Measurements from ENCODE around the gene IGFBP3. TPM values are rescaled to one million over a fixed set of nuclear protein-coding genes. Genes with fewer than 3 reads are reported as not detected.

IGFBP3 gene
- total and polyA plus RNA-seq, 2 of the 13 experiments (the other 11 are each of a cell fraction or from before 2014, with no cell fraction given): 57.5 TPM; not detected in 1

GRCh38 chr7:45892407-45893035 lies 28.6 kb downstream of the IGFBP3 start (continued):
- TF ChIP-seq CREBL2 (CRISPR knock-in tag; IDR thresholded peaks at IDR 0.05; ENCODE audit: borderline replicate concordance) (no peak), ZNF746 (CRISPR knock-in tag; IDR thresholded peaks at IDR 0.05) (no peak), EHMT2 (IDR thresholded peaks at IDR 0.05; ENCODE audit: borderline replicate concordance, low read depth, low read length) (no peak), HOXA9 (CRISPR knock-in tag; IDR thresholded peaks at IDR 0.05; ENCODE audit: borderline replicate concordance) (peak; percentile 67; the same call in 1 of the 2 replicates), HES4 (CRISPR knock-in tag; IDR thresholded peaks at IDR 0.05; ENCODE audit: borderline replicate concordance) (no peak), PRDM15 (CRISPR knock-in tag; IDR thresholded peaks at IDR 0.05) (peak; percentile 60; the same call in 1 of the 2 replicates), ZNF34 (CRISPR knock-in tag; IDR thresholded peaks at IDR 0.05; ENCODE audit: borderline replicate concordance) (no peak; the same call in 1 of the 2 replicates), ZNF589 (CRISPR knock-in tag; conservative IDR thresholded peaks at IDR 0.05) (peak; percentile 68), CSRNP2 (CRISPR knock-in tag; conservative IDR thresholded peaks at IDR 0.05; ENCODE audit: low read depth) (no peak; the same call in 1 of the 2 replicates), HDAC6 (IDR thresholded peaks at IDR 0.05; ENCODE audit: low read depth, low read length) (no peak), ZNF354B (CRISPR knock-in tag; IDR thresholded peaks at IDR 0.05) (no peak), DRAP1 (CRISPR knock-in tag; IDR thresholded peaks at IDR 0.05) (0 out of 2 replicates have a peak, but pooled peaks have one; percentile 11), HINFP (CRISPR knock-in tag; IDR thresholded peaks at IDR 0.05; ENCODE audit: low read depth) (peak; percentile 75; the same call in 1 of the 2 replicates), ZBTB33 (CRISPR knock-in tag; IDR thresholded peaks at IDR 0.05) (peak; percentile 17; the same call in 1 of the 2 replicates), ZNF761 (CRISPR knock-in tag; conservative IDR thresholded peaks at IDR 0.05) (0 out of 2 replicates have a peak, but pooled peaks have one; percentile 4), GPBP1L1 (CRISPR knock-in tag; IDR thresholded peaks at IDR 0.05) (no peak), ZSCAN9 (CRISPR knock-in tag; IDR thresholded peaks at IDR 0.05; ENCODE audit: borderline replicate concordance) (no peak)

All from HepG2 (cell line).